GM21576 (cell line): ENCODE results near the gene MRPS23.

Experiments used
- ATAC-seq: cut with Tn5 transposase; IDR thresholded peaks from one replicate; pipeline ENCODE4 v1.9.1; 2021; ENCODE audit warnings: mild to moderate bottlenecking, moderate library complexity; ENCODE audit not compliant: unreplicated experiment

Gene MRPS23

DNA sequence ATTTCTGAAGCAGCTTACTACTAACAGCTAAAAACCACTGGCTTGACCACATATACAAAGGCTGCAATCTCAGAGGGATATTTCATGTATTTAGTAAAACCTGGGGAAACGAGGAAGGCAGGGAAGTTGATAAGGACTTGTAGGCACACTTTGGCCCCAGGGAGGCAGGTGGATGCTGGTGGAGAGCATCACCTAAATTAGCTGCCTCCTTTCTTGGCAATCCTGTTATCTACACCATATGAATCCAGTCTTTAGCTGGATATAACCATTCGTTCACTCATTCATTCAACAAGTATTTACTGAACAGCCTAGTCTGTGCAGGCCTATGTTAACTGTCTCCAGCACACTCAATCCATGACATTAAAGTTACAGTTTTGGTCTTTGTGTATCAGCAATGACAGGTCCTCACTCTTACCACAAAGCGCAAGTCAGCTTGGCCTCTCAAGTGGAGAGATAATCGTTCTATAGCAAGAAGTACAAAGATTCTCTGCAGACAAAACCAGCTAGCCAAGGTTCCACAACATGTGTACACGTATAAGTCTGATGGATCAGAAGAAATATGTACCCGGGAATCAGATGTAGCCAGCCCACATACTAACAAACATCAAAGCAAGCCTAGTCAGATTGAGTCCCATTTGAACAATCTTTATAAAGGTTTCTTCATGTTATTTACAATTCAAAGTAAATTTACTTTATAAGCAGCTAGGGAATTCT, 10.8 kb downstream of the MRPS23 start:
- ATAC-seq = no peak

DNA sequence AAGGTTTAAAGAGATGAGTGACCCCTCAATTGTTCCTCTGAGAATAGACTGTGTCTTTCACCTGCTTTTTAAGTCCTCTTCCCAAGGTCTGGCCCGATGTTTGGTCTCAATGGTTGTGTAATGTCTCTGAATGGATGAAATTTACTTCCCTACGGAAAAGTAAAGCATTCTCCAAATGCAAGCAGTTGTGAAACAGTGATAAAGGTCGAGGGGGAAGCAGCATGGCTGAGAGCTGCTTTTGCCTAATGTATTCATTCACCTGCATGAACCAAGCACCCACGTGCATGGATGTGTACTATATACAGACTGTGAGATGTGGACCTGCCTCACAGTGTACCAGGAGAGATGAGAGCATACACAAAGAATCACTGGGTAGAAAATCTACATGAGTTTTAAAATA, 11.4 kb downstream of the MRPS23 start:
- no peak for ATAC-seq

DNA sequence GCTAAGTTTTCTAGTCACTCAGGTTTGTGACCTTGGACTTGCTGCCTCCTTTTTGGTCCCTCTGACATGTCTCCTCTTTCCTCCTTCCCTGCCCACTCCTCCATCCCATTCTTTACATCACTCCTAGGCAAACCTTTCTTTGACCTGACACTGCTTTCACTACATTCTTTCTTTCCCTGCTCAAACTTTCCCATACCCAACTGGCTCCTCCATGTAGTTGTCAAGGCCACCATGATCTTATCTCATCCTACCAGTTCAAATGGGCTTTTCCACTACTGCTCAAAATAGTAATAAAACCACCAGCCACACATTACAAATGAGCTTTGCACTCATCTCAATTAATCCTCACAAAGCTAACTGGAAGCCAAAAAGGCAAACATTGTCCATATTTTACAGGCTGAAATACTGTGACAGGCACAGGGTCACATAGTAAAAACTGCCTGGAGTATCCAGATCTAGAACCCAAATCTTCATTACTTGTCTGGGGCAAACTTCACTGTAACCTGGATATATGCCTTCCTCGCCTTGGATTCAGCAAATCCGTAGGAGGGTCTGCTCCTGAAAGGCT, 14.4 kb downstream of the MRPS23 start:
- ATAC-seq = no peak

DNA sequence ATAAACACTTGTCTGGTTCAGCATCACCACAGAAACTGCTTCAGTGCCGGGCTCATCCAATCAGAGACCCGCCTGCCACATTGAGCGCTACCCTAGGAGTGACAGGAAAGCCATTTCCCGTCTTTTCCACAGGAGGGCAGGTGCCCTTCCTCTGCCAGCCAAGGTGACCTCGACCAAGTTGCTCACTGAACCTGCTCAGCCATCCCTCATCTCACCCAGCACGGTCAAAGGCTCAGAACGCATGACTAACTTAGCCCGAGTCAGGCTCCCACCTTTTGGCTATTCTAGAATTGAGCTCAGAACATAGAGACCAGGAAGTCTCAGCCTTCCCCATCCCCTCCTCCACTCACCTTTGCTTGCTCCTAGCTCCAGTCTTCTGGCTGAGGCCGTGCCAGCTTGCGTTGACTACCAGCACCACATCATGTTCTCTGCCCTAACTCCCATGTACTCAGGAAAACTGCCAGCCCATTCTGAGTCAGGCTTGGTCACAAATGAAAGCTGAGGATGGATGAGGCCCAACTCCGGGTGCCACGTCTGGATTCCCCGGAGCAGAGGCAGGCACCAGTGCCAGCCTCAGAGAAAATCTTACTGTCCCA, 15.6 kb downstream of the MRPS23 start:
- ATAC-seq = no peak

DNA sequence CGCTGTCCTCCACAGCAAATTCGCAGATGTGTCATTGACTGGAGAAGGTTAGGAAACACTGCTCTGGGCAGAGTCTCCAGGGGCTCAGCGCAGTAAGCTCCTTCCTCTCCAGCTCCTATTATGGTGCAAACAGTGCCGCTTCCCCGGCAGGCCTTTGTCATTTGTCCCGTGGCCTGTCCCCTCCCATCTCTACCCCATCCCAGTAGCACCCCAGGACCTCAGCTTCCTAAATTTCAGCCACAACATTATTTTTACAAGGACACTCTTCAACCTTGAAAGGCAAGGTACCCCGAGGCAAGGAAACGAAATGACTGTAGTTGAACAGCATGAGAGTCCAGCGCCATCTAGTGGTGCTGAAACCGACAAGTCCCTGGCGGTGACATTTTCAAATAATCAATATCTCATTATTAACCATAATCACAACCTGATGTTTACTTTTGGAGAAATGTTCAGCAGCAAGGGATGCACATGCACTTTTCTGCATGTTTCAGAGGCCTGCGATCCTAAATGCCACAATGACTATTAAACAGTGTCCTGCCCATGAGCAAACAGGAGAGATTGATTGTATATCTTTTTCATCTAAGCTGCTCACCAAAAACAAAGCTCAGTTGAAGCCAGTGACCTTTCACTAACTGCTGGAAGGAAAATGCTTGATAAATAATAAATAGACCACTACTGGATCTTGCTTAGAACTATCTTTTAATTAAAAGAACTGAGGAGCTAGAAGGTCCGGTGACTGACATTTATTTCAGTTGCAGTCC, 16.5 kb downstream of the MRPS23 start:
- no peak for ATAC-seq

DNA sequence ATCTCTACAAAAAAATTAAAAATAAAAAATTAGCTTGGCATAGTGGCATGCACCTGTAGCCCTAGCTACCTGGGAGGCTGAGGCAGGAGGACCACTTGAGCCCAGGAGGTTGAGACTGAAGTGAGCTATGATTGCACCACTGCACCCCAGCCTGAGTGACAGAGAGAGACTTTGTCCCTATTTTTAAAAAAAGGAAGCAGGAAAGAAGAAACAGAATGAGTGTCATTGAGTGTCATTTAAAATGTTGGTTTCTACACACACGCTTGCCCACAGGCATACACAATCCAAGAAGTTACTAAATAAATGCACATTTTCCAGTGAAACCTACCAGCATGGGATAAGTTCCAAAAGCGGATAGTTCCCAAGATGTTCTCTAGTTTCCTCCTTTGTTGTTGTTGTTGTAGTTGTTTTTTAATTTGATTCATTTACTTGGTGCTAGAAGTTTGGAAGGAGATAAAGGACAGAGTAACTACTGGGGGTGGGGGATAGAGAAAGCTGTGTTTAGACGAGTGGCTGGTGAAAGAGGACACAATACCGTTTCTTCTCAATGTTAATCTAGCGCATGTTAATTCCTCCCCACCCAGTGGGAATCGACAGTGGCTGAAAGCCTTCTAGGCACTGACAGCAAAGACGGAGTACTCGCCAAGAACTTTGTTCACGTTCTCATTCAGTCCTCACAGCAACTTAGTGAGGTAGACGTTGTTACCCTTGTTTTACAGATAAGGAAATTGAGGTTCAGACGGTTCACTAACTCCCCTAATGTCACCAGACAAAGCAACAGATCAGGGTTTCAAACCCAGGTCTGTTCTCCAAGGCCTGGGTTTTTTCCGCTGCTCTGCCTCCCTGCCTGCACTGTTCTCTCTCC, 17.3 kb downstream of the MRPS23 start:
- ATAC-seq = no peak

DNA sequence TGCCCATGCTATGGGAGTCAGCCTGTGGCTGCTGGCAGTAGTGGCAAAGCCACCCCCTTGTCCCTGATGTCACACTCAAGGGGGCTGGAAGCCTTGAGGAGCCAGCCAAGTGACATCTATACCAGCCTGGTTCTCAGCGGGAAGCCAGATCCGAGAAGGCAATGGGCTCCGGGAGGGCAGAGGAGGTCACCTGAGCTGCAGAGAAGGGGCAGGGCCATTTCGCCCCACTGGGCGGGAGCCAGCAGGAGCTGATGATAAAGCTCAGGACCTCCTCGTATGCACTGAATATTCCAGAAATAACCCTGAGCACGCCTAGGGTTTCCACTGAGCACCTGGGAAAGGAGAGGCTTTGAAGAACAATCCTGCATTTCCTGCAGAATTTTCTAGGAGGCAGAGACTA, 19.0 kb downstream of the MRPS23 start:
- no peak for ATAC-seq

DNA sequence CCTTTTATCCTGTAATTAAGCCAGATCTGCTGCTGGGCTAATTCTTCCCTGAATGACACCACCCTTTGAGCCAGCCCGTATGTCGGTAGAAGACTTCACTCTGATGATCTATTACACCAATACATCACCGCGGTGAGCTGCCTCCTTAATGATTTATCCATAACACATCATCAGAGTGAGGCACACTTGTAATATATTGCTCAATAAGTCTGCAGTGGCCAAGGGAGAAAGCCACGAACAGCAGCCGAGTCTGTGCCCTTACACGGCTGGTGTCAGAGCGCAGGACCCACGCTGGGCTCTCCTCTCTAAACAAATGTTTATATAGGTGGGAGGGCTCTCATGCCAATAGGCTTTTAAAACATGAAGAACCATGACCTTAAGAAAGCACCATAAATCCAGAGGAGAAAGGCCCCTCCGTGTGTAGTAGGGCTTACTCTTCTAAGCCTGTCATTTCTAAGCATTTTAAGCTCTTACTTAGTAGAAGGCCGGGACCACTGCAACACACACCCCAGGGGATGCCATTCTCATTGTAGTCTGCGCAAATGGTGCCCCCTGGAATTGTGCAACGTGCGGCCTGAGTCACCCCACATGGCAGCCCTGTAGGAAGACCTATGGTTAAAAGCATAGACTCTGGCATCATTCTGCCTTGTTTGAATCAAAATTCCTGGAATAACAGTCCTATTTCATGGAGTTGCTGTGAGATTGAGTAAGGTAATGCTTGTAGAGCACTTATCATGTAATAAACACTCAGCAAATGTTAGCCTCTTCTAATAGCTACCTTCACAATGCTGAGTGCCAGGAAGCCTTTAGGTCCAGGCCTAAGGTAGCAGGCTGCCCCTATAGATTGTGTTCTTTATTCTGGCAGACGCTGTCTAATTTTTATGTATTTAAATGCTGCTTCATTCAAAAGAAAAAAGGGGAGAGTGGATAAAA, 26.1 kb downstream of the MRPS23 start:
- ATAC-seq = no peak

DNA sequence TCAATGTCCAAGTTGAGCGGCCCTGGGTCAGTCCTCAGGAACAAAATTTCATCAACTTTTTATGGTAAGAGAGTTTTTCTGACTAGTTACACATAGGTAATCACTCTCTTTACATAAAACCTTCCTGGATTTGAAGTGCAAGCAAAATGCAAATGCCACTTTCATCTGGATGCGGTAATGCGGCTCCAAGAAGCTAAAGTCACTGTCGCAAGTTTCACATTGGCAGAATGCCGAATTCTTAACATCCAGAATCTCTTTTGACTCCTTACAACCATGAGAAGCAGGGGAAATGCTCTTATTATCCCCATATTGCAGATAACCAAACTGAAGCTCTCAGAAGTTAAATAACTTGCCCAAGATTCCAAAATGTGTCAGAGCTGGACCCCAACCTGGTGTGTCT, 30.0 kb downstream of the MRPS23 start:
- no peak for ATAC-seq

DNA sequence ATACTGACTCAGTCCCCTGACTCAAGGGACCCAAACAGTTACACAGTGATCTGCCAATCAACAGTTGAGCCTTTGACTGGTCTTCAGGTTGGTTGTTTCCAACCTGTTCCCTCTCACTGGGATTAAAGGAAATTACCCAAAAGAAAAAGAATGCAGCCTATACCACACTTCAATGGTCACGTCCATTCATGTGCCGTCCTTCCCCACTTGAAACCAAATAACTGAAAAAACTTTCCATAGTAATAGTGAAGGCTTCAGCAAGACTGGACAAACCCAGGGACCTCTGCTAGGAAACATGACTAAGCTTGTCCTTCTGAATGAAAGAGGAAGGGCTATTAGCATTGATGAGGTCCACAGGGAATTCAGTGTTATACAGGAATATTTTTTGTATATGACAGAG, 30.6 kb downstream of the MRPS23 start:
- no peak for ATAC-seq

DNA sequence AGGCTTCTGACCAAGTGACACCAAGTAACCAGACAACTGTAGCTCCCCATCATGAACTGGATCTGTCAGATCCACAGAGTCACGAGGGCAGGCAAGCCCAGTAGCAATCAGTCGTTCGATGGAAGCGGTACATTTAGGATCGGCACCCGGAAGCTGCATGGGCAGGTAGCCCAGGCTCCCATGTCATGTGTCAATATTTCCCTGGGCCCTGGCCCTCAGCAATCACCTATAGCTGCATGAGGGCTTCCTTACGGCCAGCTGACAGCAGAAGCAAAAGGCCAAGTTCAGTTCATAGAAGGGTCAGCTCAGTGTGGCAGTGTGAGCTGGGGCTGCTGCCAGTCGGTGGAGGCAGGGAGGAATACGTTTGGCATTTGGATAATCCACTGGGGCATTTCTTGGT, 31.8 kb downstream of the MRPS23 start:
- ATAC-seq = no peak

DNA sequence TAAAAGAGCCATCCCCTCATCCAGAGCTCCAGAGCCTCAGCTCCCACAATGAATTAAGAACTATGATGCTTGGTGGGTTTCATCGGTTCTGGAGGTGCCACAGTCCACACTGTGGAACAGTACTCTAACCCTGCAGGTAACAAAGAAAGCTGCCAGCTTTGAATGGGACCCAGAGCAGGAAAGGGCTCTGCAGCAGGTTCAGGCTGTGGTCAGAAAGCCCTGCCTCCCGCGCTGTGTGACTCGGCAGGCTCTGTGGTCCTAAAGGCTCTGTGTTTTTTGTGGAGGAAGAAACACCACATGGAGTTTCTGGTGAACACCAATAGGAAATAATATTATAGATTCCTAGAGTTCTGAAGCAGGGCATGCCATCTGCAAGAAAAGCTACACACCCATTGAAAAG, 32.5 kb downstream of the MRPS23 start:
- no peak for ATAC-seq

DNA sequence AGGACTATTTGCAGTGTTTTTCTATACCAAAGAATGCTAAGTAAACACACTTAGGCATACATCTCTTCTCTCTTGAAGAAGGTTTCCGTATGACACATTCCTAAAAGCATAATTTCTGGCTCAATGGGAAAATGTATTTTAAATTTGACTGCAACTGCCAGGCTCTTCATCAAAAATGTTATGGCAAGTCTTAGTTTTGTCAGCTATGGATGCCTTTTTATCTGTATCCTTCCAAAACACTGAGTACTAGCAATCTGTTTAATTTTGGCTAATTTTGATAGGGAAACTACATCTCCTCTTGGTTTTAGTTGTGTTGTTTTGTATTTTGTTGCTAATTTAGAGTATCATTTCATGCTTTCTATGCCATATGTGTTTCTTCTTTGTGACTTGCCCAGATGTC, 35.4 kb downstream of the MRPS23 start:
- ATAC-seq = no peak

DNA sequence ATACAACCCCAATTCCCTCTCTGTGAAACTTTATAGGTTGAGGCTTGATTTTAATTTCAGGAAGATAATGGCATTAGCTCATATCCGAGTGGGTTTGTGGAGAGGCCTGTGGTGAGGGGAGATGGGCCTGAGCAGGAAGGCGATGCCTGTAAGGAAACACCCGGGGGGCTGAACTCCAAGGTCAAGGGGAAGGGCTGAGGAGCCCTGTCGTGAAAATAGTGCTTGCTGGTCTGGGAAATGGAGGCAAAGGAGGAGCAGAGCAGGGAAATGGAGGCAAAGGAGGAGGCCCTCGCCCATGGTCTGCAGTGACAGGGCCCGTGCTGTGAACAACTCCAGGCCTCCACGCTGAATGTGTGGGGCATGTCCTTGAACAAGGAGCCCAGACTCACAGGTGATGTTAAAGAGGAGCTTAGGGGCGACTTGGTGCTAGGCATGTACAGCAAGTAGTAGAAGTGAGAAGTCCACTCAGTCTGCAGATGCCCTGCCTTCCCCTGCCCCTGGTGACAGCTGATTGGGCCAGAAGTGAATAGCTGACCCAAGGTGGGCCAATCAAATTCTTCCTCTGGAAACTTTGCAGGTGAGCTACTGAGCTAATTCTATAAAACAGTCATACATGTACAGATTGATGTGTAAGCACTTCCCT, 38.1 kb downstream of the MRPS23 start:
- no peak for ATAC-seq

DNA sequence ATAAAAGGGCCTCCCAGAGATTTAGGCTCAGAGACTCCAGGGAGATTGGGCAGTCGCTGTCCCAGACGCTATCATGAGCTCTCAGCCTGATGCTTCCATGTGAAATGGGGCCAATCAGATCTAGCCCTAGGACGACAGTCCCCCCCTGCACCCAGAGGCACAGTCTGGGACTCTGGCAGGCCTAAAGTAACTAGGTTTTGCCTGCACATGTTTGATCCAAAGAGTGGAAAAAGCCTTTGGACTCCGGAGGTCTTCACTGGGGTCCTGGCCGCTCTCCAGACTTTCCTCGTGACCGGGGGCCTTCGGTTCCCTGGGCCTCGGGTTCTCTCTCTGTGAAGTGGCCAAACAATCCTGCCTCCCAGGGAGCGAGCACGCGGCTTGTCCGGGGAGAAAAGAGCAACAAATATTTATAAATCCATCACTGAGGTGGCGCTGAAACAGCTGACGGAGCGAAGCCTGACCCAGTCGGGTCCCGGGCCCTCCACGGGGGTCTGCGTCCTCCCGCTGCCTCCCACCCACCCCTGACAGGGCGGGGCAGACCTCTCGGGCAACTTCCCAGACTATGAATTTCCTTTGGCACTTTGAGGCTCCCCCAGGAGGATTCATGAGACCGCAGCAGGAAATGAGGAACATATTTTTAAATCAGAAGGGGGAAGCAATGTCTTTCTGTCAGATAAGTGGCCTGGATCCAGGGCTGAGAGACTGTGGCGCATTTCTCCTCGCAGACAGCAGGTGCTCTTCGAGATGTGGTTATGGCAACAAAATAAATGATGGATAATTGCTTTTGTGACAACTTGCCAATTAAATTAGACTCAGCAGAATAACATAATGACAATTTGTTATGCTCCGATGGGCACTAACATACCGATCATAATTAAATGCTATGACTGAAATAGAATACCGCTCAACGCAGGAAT, 38.9 kb downstream of the MRPS23 start:
- no peak for ATAC-seq

DNA sequence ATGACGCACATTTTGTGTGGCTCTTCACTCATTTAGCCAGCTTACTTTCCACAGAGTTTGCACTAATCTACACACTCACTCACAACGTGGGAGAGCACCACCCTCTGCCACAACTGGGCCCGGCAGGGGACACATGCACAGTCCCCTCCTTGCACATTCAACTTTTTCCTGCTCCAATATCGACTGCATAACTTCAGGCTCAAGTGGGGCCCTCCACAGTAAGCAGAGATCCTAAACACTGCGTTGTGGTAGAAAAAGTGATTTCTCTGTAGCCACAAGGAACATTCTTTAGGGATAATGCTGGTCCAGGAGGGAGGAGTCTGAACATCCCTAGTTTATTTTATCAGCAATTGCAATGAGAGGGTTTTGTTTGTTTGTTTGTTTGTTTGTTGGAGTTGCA, 40.0 kb downstream of the MRPS23 start:
- no peak for ATAC-seq

DNA sequence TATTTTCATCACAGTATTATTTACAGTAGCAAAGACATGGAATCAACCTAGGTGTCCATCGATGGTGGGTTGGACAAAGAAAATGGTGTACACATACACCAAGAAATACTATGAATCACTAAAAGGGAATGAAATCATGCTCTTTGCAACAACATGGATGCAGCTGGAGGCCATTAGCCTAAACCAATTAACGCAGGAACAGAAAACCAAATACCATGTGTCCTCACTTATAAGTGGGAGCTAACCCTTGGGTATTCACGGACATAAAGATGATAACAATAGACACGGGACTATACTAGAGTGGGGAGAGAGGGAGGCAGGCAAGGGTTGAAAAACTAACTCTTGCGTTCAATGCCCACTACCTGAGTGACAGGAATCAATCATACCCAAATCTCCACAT, 41.0 kb downstream of the MRPS23 start:
- no peak for ATAC-seq

DNA sequence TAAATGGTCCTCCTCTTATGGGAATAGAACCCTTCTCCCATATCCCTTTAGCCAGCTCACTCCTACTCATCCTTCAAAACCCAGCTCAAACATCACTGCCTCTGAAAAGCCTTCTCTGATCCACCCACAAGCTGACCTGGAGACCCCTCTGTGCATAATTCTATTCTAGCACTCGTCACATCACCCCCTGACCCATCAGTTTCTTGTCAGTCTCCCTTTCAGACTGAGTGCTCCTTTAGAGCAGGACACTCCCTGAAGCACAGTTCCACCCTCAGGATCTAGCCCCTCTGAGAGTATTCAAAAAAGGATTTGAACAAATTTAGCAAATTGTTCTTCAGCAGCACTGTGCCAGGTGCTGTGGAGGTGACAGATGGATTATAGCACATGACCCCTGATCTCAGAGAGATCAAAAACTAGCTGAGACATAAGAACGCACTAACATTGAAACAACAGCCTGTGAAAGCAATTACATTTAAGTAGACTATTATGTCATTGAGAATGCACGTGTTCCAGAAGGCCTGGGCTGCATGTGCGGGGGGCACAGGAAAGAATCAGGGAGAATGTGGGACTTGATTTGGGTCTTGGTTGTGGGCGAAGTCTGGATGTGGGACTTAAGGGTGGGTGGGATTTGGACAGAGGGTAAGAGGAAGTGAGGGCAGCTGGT, 43.5 kb downstream of the MRPS23 start:
- no peak for ATAC-seq
